H1 (cell line): ENCODE results near the gene SHROOM4. TPM values are rescaled to one million over a fixed set of nuclear protein-coding genes. Genes with fewer than 3 reads are reported as not detected.

Experiments used
- CTCF ChIA-PET: fragments of 300-600 bp; sonication (Branson Sonifier 250); formaldehyde crosslinking; loops from one replicate; lab custom pipeline; 2021; ENCODE audit not compliant: partially characterized antibody; lab: Charles Lee
- POLR2A ChIA-PET: fragments of 300-600 bp; sonication (Branson Sonifier 250); formaldehyde crosslinking; loops from one replicate; lab custom pipeline; 2021; ENCODE audit warnings: inconsistent platforms; ENCODE audit not compliant: partially characterized antibody; lab: Charles Lee
- DNase-seq, 2 experiments: peaks; one replicate each; pipeline versions ENCODE4 v3.0.0 to v3.0.0-alpha.2; 2010 to 2022; ENCODE audit warnings: low spot score in 2 of 2, low read depth in 1 of 2, mixed read lengths in 1 of 2
- FAIRE-seq: peaks from 2 replicates; lab custom pipeline; 2011; peaks lifted over from hg19 to GRCh38; lab: Jason Lieb, UNC
- H2AFZ ChIP-seq: 2 replicates; pipeline ENCODE4 v1.8.1; 2012; ENCODE audit warnings: low read length, inconsistent platforms
- H2AK5ac ChIP-seq: 2 replicates; pipeline ENCODE4 v1.6.1; 2013; ENCODE audit warnings: low read depth, low read length
- H2BK120ac ChIP-seq: replicated peaks from 2 replicates; pipeline ENCODE3; 2013; ENCODE audit warnings: low read depth, low read length, inconsistent platforms
- H2BK12ac ChIP-seq: 2 replicates; pipeline ENCODE4 v1.6.1; 2013; ENCODE audit warnings: low read depth, low read length
- H2BK15ac ChIP-seq: 2 replicates; pipeline ENCODE4 v1.6.1; 2013; ENCODE audit warnings: low read length
- H2BK20ac ChIP-seq: 2 replicates; pipeline ENCODE4 v1.6.1; 2013; ENCODE audit warnings: low read length
- H2BK5ac ChIP-seq: 2 replicates; pipeline ENCODE4 v1.6.1; 2013; ENCODE audit warnings: low read depth, low read length
- H3K14ac ChIP-seq: 2 replicates; pipeline ENCODE4 v1.6.1; 2013; ENCODE audit warnings: inconsistent platforms; ENCODE audit not compliant: insufficient read length
- H3K18ac ChIP-seq: 2 replicates; pipeline ENCODE4 v1.6.1; 2013; ENCODE audit warnings: low read length; ENCODE audit errors: extremely low read depth
- H3K23ac ChIP-seq: 2 replicates; pipeline ENCODE4 v1.6.1; 2013; ENCODE audit warnings: inconsistent platforms; ENCODE audit not compliant: insufficient read length
- H3K23me2 ChIP-seq: 2 replicates; pipeline ENCODE4 v1.6.1; 2013; ENCODE audit warnings: low read depth, low read length
- H3K27ac ChIP-seq: 2 replicates; pipeline ENCODE4 v1.6.1; 2011; ENCODE audit warnings: low read depth, low read length, inconsistent platforms
- H3K27me3 ChIP-seq, 4 experiments: replicated peaks in 1 of 4; 1 replicate in 1 of 4; 2 replicates in 3 of 4; pipeline versions ENCODE4 v1.6.1 to v1.8.1; 2011 to 2013; ENCODE audit warnings: low read length in 3 of 4, mild to moderate bottlenecking in 3 of 4, inconsistent platforms in 2 of 4, mixed read lengths in 2 of 4, moderate library complexity in 1 of 4; ENCODE audit not compliant: control insufficient read depth in 3 of 4, insufficient read depth in 3 of 4; ENCODE audit errors: extremely low read depth in 1 of 4
- H3K36me3 ChIP-seq, 4 experiments: 2 replicates each; pipeline versions ENCODE4 v1.6.1 to v1.8.1; 2011 to 2013; ENCODE audit warnings: mild to moderate bottlenecking in 4 of 4, low read length in 3 of 4, moderate library complexity in 2 of 4, control low read depth in 1 of 4, inconsistent platforms in 1 of 4; ENCODE audit not compliant: insufficient read depth in 4 of 4, control insufficient read depth in 2 of 4
- H3K4ac ChIP-seq: replicated peaks from 2 replicates; pipeline ENCODE3; 2013; ENCODE audit warnings: low read length, low read depth, mixed read lengths, inconsistent platforms; ENCODE audit not compliant: insufficient read length
- H3K4me1 ChIP-seq, 4 experiments: replicated peaks in 1 of 4; 1 replicate in 1 of 4; 2 replicates in 3 of 4; pipeline versions ENCODE4 v1.6.1 to v1.8.1; 2011 to 2013; ENCODE audit warnings: low read length in 3 of 4, inconsistent platforms in 2 of 4, mixed read lengths in 1 of 4; ENCODE audit not compliant: insufficient read depth in 4 of 4, control insufficient read depth in 3 of 4
- H3K4me2 ChIP-seq, 2 experiments: 2 replicates each; pipeline versions ENCODE4 v1.6.1 to v1.8.1; 2011 to 2013; ENCODE audit warnings: low read depth in 2 of 2, low read length in 2 of 2, control low read depth in 1 of 2, inconsistent platforms in 1 of 2, mild to moderate bottlenecking in 1 of 2; ENCODE audit not compliant: insufficient read depth in 1 of 2
- H3K4me3 ChIP-seq, 4 experiments: fragments of 200-600, 300-600 bp in 1 of 4; sonication (generic), shearing (Covaris generic), sonication (Bioruptor Twin) in 1 of 4; 2 replicates each; pipeline versions ENCODE4 v1.5.1 to v1.8.1; 2011 to 2016; ENCODE audit warnings: low read length in 4 of 4, low read depth in 3 of 4, control low read depth in 2 of 4, inconsistent platforms in 2 of 4, mild to moderate bottlenecking in 2 of 4, mixed read lengths in 1 of 4, moderate library complexity in 1 of 4; ENCODE audit not compliant: insufficient read depth in 2 of 4; ENCODE audit errors: extremely low read depth in 1 of 4
- H3K56ac ChIP-seq: replicated peaks from 2 replicates; pipeline ENCODE3; 2013; ENCODE audit warnings: low read depth, mild to moderate bottlenecking, mixed read lengths, low read length, inconsistent platforms; ENCODE audit not compliant: insufficient read length
- H3K79me1 ChIP-seq: 2 replicates; pipeline ENCODE4 v1.6.1; 2013; ENCODE audit warnings: low read depth, low read length, control low read depth
- H3K79me2 ChIP-seq, 2 experiments: 2 replicates each; pipeline versions ENCODE4 v1.6.1 to v1.8.1; 2012 to 2013; ENCODE audit warnings: low read length in 2 of 2, mild to moderate bottlenecking in 2 of 2, inconsistent platforms in 1 of 2; ENCODE audit not compliant: insufficient read depth in 2 of 2, control insufficient read depth in 1 of 2
- H3K9ac ChIP-seq, 4 experiments: replicated peaks in 1 of 4; 1 replicate in 1 of 4; 2 replicates in 3 of 4; pipeline versions ENCODE4 v1.6.1 to v1.8.1; 2011 to 2013; ENCODE audit warnings: low read depth in 3 of 4, low read length in 3 of 4, control low read depth in 2 of 4, mild to moderate bottlenecking in 2 of 4, moderate library complexity in 2 of 4, inconsistent platforms in 1 of 4; ENCODE audit errors: extremely low read depth in 1 of 4
- H3K9me3 ChIP-seq, 2 experiments: 2 replicates each; pipeline versions ENCODE4 v1.6.1 to v1.8.1; 2012 to 2013; ENCODE audit warnings: mild to moderate bottlenecking in 2 of 2, moderate library complexity in 2 of 2, control low read depth in 1 of 2, inconsistent platforms in 1 of 2, low read depth in 1 of 2, low read length in 1 of 2, mixed read lengths in 1 of 2; ENCODE audit not compliant: insufficient read depth in 2 of 2
- H4K20me1 ChIP-seq, 2 experiments: replicated peaks in 1 of 2; 2 replicates each; pipeline versions ENCODE3 to v1.8.1; 2011 to 2013; ENCODE audit warnings: inconsistent platforms in 2 of 2, low read length in 2 of 2, mild to moderate bottlenecking in 1 of 2; ENCODE audit not compliant: insufficient read depth in 2 of 2, control insufficient read depth in 1 of 2
- H4K5ac ChIP-seq: 2 replicates; pipeline ENCODE4 v1.6.1; 2013; ENCODE audit warnings: low read length, low read depth, mixed read lengths, inconsistent platforms; ENCODE audit not compliant: insufficient read length
- H4K8ac ChIP-seq: 2 replicates; pipeline ENCODE4 v1.8.0; 2013; ENCODE audit warnings: mild to moderate bottlenecking, moderate library complexity, low read length, inconsistent platforms; ENCODE audit not compliant: insufficient read depth; ENCODE audit errors: extremely low read depth
- H4K91ac ChIP-seq: replicated peaks from 2 replicates; pipeline ENCODE3; 2013; ENCODE audit warnings: low read length, mixed read lengths, inconsistent platforms; ENCODE audit not compliant: insufficient read length
- YY1 ChIP-seq: IDR thresholded peaks from 2 replicates; pipeline ENCODE4 v1.6.1; 2011; ENCODE audit warnings: low read depth, mild to moderate bottlenecking, low read length
- WGBS, 2 experiments: shearing (Covaris generic) in 1 of 2; methylation state at CpG; one replicate each; pipeline versions ENCODE4 v1.1.6 to v1.1.7; 2013 to 2015; ENCODE audit warnings: low lambda C conversion rate in 2 of 2, mixed read lengths in 2 of 2, inconsistent platforms in 1 of 2, low coverage in 1 of 2, missing lambda C conversion rate in 1 of 2; ENCODE audit not compliant: insufficient replicate concordance in 2 of 2, insufficient coverage in 1 of 2, insufficient read length in 1 of 2; ENCODE audit errors: extremely low coverage in 1 of 2, missing lambda C conversion rate in 1 of 2; 5-methylcytosine and 5-hydroxymethylcytosine counted together
- polyA plus RNA-seq, 7 experiments: library from polyadenylated mRNA; depleted of rRNA in 3 of 7; stranded (reverse) in 5 of 7; unstranded in 2 of 7; fragments of >200 nt in 5 of 7; fragments of 200-250 nt in 2 of 7; gene quantifications; 1 replicate in 5 of 7; 2 replicates in 1 of 7; 4 replicates in 1 of 7; pipeline versions ENCODE4 v1.2.1 to v1.2.3, GENCODE V29; 2011 to 2013; ENCODE audit warnings: missing spikeins in 2 of 7, mixed read lengths in 2 of 7
- total RNA-seq: library from RNA; stranded (reverse); fragmentation: NEBNext Ultra II Directional; extraction: Animal tissue kit (Norgen Biotek cat#: 25700); gene quantifications from 2 replicates; pipeline ENCODE4 v1.2.1, GENCODE V29; 2021

The SHROOM4 gene
- total and polyA plus RNA-seq, 2 of the 8 experiments (the other 6 are each of a cell fraction or from before 2014, with no cell fraction given), result 1.6 to 5.6 TPM

DNA sequence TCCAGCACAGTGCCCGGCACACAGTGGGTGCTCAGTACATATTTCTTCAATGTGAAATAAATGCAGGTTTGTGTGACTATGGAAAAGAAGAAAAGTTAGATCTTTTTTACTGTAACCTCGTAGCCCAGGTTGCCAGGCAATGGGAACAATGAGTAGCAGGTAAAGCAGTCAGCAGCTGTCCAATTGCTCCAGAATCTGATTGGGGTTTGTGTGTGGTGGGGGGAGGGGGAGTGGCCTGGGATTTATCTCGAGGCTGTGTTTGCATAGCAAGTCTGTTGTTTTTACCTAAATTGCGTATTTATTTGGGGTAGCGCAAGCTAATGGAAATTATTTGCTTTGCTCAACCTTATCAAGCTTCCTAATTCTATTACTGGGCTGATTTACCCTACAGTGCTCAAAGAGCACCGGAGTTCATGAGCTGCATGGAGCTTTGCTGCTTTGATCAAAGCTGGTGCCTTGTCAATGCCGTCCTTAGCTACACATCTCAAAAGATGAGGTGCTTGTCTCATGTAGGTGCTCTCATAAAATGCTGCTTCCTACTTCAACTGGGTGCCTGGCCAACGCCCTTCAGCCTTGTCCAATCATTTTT lies 198.3 kb downstream of the SHROOM4 start:
- no peak overlapping the region for H3K23ac ChIP-seq
- H3K4me1 ChIP-seq, result peaks cover 0 to 8% (median 6%) of the 10 kb centered on the region in 4 experiments; a peak in 4 of 7 replicates
- no peaks in the 10 kb centered on the region for H3K36me3 ChIP-seq
- peak overlapping the region; percentile 99 for H2BK120ac ChIP-seq
- peak overlapping the region; percentile 26; the same call in 1 of the 2 replicates for H3K18ac ChIP-seq
- 0 out of 2 replicates have a peak overlapping the region, but pooled peaks have one; percentile 15 for H2AK5ac ChIP-seq
- no peak overlapping the region for H3K56ac ChIP-seq
- FAIRE-seq (peak; percentile 71), DNase-seq (no peak)
- 55% methylated on average over 8 of the region's 8 CpGs; no CpG with 5 or more reads in 1 of the 2 experiments for WGBS, 2 experiments
- ChIA-PET POLR2A (no interaction called here), CTCF (no interaction called here)
- peak overlapping the region; percentile 88; the same call in 1 of the 2 replicates for H2BK5ac ChIP-seq
- H3K14ac ChIP-seq, result no peak overlapping the region
- no peaks in the 10 kb centered on the region for H3K9me3 ChIP-seq
- H2BK12ac ChIP-seq, result peak overlapping the region; percentile 60
- H2AFZ ChIP-seq, result no peak overlapping the region
- no peak overlapping the region for H3K27ac ChIP-seq
- H3K23me2 ChIP-seq, result no peaks in the 10 kb centered on the region
- peak overlapping the region; percentile 65 for H3K4ac ChIP-seq
- peak overlapping the region; percentile 76 for H4K5ac ChIP-seq
- no peak overlapping the region for H3K4me3 ChIP-seq
- no peak overlapping the region for H4K8ac ChIP-seq
- peak overlapping the region in 1 of 2 experiments; percentile 37; a peak in 2 of 4 replicates for H3K4me2 ChIP-seq
- no peaks in the 10 kb centered on the region for H3K79me1 ChIP-seq
- no peak overlapping the region; the same call in 1 of the 2 replicates for H2BK20ac ChIP-seq
- no peaks in the 10 kb centered on the region for H3K27me3 ChIP-seq
- peak overlapping the region; percentile 99 for H4K91ac ChIP-seq
- H4K20me1 ChIP-seq, result no peaks in the 10 kb centered on the region
- no peak for TF ChIP-seq YY1
- no peak overlapping the region for H3K9ac ChIP-seq
- no peaks in the 10 kb centered on the region for H3K79me2 ChIP-seq
- no peak overlapping the region for H2BK15ac ChIP-seq
